ACC112 (cell line): ENCODE results near the gene CNNM4.
"Not testable (repeated sequence)": the region's sequence is repeated elsewhere in the genome, so short reads cannot be mapped to it uniquely, and the experiment has no call there.

Source experiments
- H2AFZ ChIP-seq: fragments of 200-600 bp; sonication (generic); one replicate; pipeline ENCODE4 v1.6.0; 2017; ENCODE audit warnings: antibody characterized with exemption, low read length; ENCODE audit not compliant: unreplicated experiment
- H3K27ac ChIP-seq: fragments of 200-600 bp; sonication (generic); 2 replicates; pipeline ENCODE4 v1.5.1; 2014; ENCODE audit warnings: low read depth, mild to moderate bottlenecking, antibody characterized with exemption, low read length, moderate library complexity
- H3K27me3 ChIP-seq: fragments of 200-600 bp; sonication (generic); 2 replicates; pipeline ENCODE4 v1.6.1; 2014; ENCODE audit warnings: mild to moderate bottlenecking, antibody characterized with exemption, low read length, moderate library complexity, mixed read lengths; ENCODE audit not compliant: insufficient read depth
- H3K36me3 ChIP-seq: fragments of 200-600 bp; sonication (generic); 2 replicates; pipeline ENCODE4 v1.6.1; 2016; ENCODE audit warnings: mild to moderate bottlenecking, antibody characterized with exemption, low read length, moderate library complexity, mixed read lengths; ENCODE audit not compliant: insufficient read depth
- H3K4me1 ChIP-seq: fragments of 200-600 bp; sonication (generic); one replicate; pipeline ENCODE4 v1.6.1; 2016; ENCODE audit warnings: low read length, mixed read lengths; ENCODE audit not compliant: insufficient read depth, unreplicated experiment, control insufficient read depth
- H3K4me3 ChIP-seq: fragments of 200-600 bp; sonication (generic); 2 replicates; pipeline ENCODE4 v1.5.1; 2014; ENCODE audit warnings: mild to moderate bottlenecking, low read depth, low read length
- H3K79me2 ChIP-seq: fragments of 200-600 bp; sonication (generic); one replicate; pipeline ENCODE4 v1.6.0; 2016; ENCODE audit warnings: low read length; ENCODE audit not compliant: control insufficient read depth, unreplicated experiment, insufficient read depth

The CNNM4 gene

DNA sequence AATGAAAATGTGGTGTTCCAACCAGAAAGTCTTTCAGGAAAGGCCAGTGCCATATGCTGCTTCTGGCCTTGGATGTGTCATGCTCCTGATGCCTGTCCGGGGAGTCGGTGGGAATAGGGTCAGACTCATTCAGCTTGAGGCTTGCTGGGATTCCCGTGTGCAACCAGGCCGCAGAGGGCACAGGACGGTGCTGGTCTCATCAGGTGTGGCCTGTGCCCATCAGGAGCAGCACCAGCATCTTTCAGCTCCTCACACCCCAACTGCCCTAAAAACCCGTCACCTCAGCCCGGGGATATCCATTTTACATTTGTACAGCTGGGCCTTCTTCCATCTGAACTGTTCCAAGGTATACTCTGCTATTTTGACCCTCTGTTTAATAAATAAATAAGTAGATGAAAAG lies 42.0 kb downstream of the CNNM4 start:
- no peaks in the 10 kb centered on the region for H3K27me3 ChIP-seq
- H3K36me3 ChIP-seq, result no peaks in the 10 kb centered on the region
- H3K79me2 ChIP-seq, result no peaks in the 10 kb centered on the region
- no peak overlapping the region for H2AFZ ChIP-seq
- no peak overlapping the region for H3K27ac ChIP-seq
- H3K4me3 ChIP-seq, result no peak overlapping the region
- H3K4me1 ChIP-seq, result no peaks in the 10 kb centered on the region

GRCh38 chr2:96804986-96805385 lies 44.3 kb downstream of the CNNM4 start:
- Histone ChIP-seq H3K27ac (no peak overlapping the region), H2AFZ (no peak overlapping the region), H3K36me3 (no peaks in the 10 kb centered on the region), H3K27me3 (no peaks in the 10 kb centered on the region), H3K4me1 (no peaks in the 10 kb centered on the region), H3K79me2 (no peaks in the 10 kb centered on the region), H3K4me3 (no peak overlapping the region)

- H3K27me3 ChIP-seq, H3K27ac ChIP-seq, H2AFZ ChIP-seq, H3K36me3 ChIP-seq, H3K79me2 ChIP-seq, H3K4me3 ChIP-seq, H3K4me1 ChIP-seq: not testable (repeated sequence)
These were observed 45.2 kb downstream of the CNNM4 start for GRCh38 chr2:96805946-96806345.

GRCh38 chr2:96806468-96807126 lies 45.9 kb downstream of the CNNM4 start:
- Histone ChIP-seq H2AFZ (no peak overlapping the region), H3K79me2 (no peaks in the 10 kb centered on the region), H3K27ac (no peak overlapping the region), H3K4me3 (no peak overlapping the region), H3K4me1 (no peaks in the 10 kb centered on the region), H3K36me3 (no peaks in the 10 kb centered on the region), H3K27me3 (no peaks in the 10 kb centered on the region)

GRCh38 chr2:96807127-96807471 lies 46.4 kb downstream of the CNNM4 start:
- H3K27ac ChIP-seq, result no peak overlapping the region
- H3K27me3 ChIP-seq, result no peaks in the 10 kb centered on the region
- peaks cover 1% of the 10 kb centered on the region for H3K4me1 ChIP-seq
- no peak overlapping the region for H3K4me3 ChIP-seq
- H3K36me3 ChIP-seq, result no peaks in the 10 kb centered on the region
- H2AFZ ChIP-seq, result no peak overlapping the region
- no peaks in the 10 kb centered on the region for H3K79me2 ChIP-seq

DNA sequence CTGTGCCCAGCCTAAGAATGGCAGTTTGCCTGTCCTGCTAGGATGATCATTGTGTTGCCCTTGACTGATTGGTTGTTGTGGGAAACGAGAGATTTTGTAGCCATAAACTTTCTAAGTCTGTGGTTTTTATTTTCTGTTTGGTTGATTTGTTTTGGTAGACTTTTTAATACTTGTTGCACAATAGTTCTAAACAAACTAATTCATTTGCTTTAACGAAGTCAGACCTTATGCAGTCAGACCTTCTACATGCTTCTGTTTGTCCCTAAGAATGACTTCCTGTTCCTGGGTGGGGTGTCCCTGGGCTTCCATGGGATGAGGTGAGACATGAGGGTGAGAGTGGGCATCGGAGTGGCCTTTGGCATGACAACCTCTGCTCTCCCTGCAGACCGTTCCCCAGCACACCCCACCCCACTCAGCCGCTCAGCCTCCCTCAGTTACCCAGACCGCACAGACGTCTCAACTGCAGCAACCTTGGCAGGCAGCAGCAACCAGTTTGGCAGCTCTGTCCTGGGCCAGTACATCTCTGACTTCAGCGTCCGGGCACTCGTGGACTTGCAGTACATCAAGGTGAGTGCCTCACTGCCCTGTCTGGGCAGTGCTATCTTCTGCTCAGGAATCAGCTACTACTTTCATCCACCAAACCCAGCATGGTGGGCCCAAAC lies 47.6 kb downstream of the CNNM4 start:
- no peak overlapping the region for H2AFZ ChIP-seq

GRCh38 chr2:96809216-96809882 lies 48.6 kb downstream of the CNNM4 start:
- Histone ChIP-seq H3K79me2 (no peaks in the 10 kb centered on the region), H3K27ac (no peak overlapping the region), H3K27me3 (no peaks in the 10 kb centered on the region), H2AFZ (no peak overlapping the region), H3K4me3 (no peak overlapping the region), H3K36me3 (no peaks in the 10 kb centered on the region), H3K4me1 (peaks cover 4% of the 10 kb centered on the region)

More for the DNA sequence above, 47.6 kb downstream of the CNNM4 start:
- H3K27ac ChIP-seq, result no peak overlapping the region
- no peaks in the 10 kb centered on the region for H3K27me3 ChIP-seq
- no peaks in the 10 kb centered on the region for H3K79me2 ChIP-seq
- H3K36me3 ChIP-seq, result no peaks in the 10 kb centered on the region
- peaks cover 4% of the 10 kb centered on the region for H3K4me1 ChIP-seq
- no peak overlapping the region for H3K4me3 ChIP-seq

- H2AFZ ChIP-seq, result no peak overlapping the region
- no peaks in the 10 kb centered on the region for H3K79me2 ChIP-seq
- peaks cover 6% of the 10 kb centered on the region for H3K4me1 ChIP-seq
- no peaks in the 10 kb centered on the region for H3K36me3 ChIP-seq
- H3K27me3 ChIP-seq, result no peaks in the 10 kb centered on the region
- no peak overlapping the region for H3K4me3 ChIP-seq
- no peak overlapping the region for H3K27ac ChIP-seq
These were observed 49.5 kb downstream of the CNNM4 start for GRCh38 chr2:96809951-96810782.

GRCh38 chr2:96810783-96811192 lies 50.1 kb downstream of the CNNM4 start:
- Histone ChIP-seq H2AFZ (no peak overlapping the region), H3K79me2 (no peaks in the 10 kb centered on the region), H3K27ac (no peak overlapping the region), H3K4me3 (no peak overlapping the region), H3K27me3 (no peaks in the 10 kb centered on the region), H3K36me3 (no peaks in the 10 kb centered on the region), H3K4me1 (peaks cover 8% of the 10 kb centered on the region)

GRCh38 chr2:96811917-96812316 lies 51.2 kb downstream of the CNNM4 start:
- Histone ChIP-seq H3K79me2 (no peaks in the 10 kb centered on the region), H3K36me3 (no peaks in the 10 kb centered on the region), H3K4me3 (no peak overlapping the region), H3K27me3 (no peaks in the 10 kb centered on the region), H3K4me1 (peaks cover 8% of the 10 kb centered on the region), H3K27ac (no peak overlapping the region), H2AFZ (no peak overlapping the region)
